ENCODE measurements around the gene USP30.

Gene USP30

GRCh38 chr12:109098183-109098604 is 45.8 kb downstream of the USP30 start:
- peak; percentile 86 for DNase-seq

- peak; percentile 51 for DNase-seq
Measured at GRCh38 chr12:109098651-109099050, 46.3 kb downstream of the USP30 start.

GRCh38 chr12:109099431-109100020 is 47.1 kb downstream of the USP30 start:
- DNase-seq: no peak

GRCh38 chr12:109100741-109101140 is 48.4 kb downstream of the USP30 start:
- no peak for DNase-seq

GRCh38 chr12:109102491-109102890 is 50.1 kb downstream of the USP30 start:
- no peak for DNase-seq

- no peak for DNase-seq
Measured at GRCh38 chr12:109105176-109105575, 52.8 kb downstream of the USP30 start.

- DNase-seq: no peak
Measured at GRCh38 chr12:109109746-109110350, 57.5 kb downstream of the USP30 start.

- no peak for DNase-seq
Measured at GRCh38 chr12:109110988-109111495, 58.7 kb downstream of the USP30 start.

GRCh38 chr12:109112720-109113465 is 60.5 kb downstream of the USP30 start:
- no peak for DNase-seq

GRCh38 chr12:109113661-109114321 is 61.4 kb downstream of the USP30 start:
- no peak for DNase-seq

GRCh38 chr12:109114644-109115043 is 62.3 kb downstream of the USP30 start:
- DNase-seq: no peak

GRCh38 chr12:109115404-109115757 is 63.0 kb downstream of the USP30 start:
- no peak for DNase-seq

GRCh38 chr12:109115758-109116610 is 63.6 kb downstream of the USP30 start, which contains the start of gene ACACB:
TSS of gene ACACB (plus strand) at chr12:109116587. CDS start at chr12:109139406, 22,819 bp downstream.
- no peak for DNase-seq

- no peak for DNase-seq
Measured at GRCh38 chr12:109116611-109116949, 64.2 kb downstream of the USP30 start.

- DNase-seq: no peak
Measured at GRCh38 chr12:109120095-109120494, 67.7 kb downstream of the USP30 start.

- no peak for DNase-seq
Measured at GRCh38 chr12:109120557-109120956, 68.2 kb downstream of the USP30 start.

GRCh38 chr12:109121346-109121880 is 69.0 kb downstream of the USP30 start:
- DNase-seq: no peak

GRCh38 chr12:109124878-109125648 is 72.7 kb downstream of the USP30 start:
- no peak for DNase-seq

- DNase-seq: peak; percentile 29
Measured at GRCh38 chr12:109125791-109126190, 73.4 kb downstream of the USP30 start.

GRCh38 chr12:109126784-109127183 is 74.4 kb downstream of the USP30 start:
- no peak for DNase-seq

GRCh38 chr12:109127533-109128242 is 75.3 kb downstream of the USP30 start:
- no peak for DNase-seq
